ENCODE results near the gene ABCC4. TPM values are rescaled to one million over a fixed set of nuclear protein-coding genes. Genes with fewer than 3 reads are reported as not detected.

ABCC4 gene
- total RNA-seq, 1 donor from 2014 or later = 4.6 TPM

GRCh38 chr13:95164830-95165229 is 136.4 kb downstream of the ABCC4 start:
- intact Hi-C loops (cut with micrococcal nuclease) = no loop called here

GRCh38 chr13:95160112-95160906 is 140.9 kb downstream of the ABCC4 start:
- intact Hi-C loops (cut with micrococcal nuclease) = no loop called here

- intact Hi-C loops (cut with micrococcal nuclease) = no loop called here
Observed at GRCh38 chr13:95159458-95159857, 141.8 kb downstream of the ABCC4 start.

- intact Hi-C loops (cut with micrococcal nuclease) = loop anchor here (1.0 kb wide), 1 partner anchor 481 kb away; no protein-coding TSS in a partner anchor
Observed at GRCh38 chr13:95156208-95156607, 145.0 kb downstream of the ABCC4 start.

GRCh38 chr13:95155504-95155903 is 145.7 kb downstream of the ABCC4 start:
- intact Hi-C loops (cut with micrococcal nuclease) = no loop called here

- intact Hi-C loops (cut with micrococcal nuclease) = no loop called here
Observed at GRCh38 chr13:95155093-95155492, 146.2 kb downstream of the ABCC4 start.

GRCh38 chr13:95154413-95154886 is 146.8 kb downstream of the ABCC4 start:
- intact Hi-C loops (cut with micrococcal nuclease) = no loop called here

GRCh38 chr13:95153647-95154412 is 147.4 kb downstream of the ABCC4 start:
- intact Hi-C loops (cut with micrococcal nuclease) = no loop called here

GRCh38 chr13:95151942-95152587 is 149.2 kb downstream of the ABCC4 start:
- intact Hi-C loops (cut with micrococcal nuclease) = no loop called here

GRCh38 chr13:95150555-95150954 is 150.7 kb downstream of the ABCC4 start:
- intact Hi-C loops (cut with micrococcal nuclease) = no loop called here

GRCh38 chr13:95146486-95146885 is 154.8 kb downstream of the ABCC4 start:
- intact Hi-C loops (cut with micrococcal nuclease) = no loop called here

- intact Hi-C loops (cut with micrococcal nuclease) = no loop called here
Observed at GRCh38 chr13:95145587-95145986, 155.7 kb downstream of the ABCC4 start.

- intact Hi-C loops (cut with micrococcal nuclease) = no loop called here
Observed at GRCh38 chr13:95140502-95140901, 160.7 kb downstream of the ABCC4 start.

- intact Hi-C loops (cut with micrococcal nuclease) = no loop called here
Observed at GRCh38 chr13:95138876-95139585, 162.2 kb downstream of the ABCC4 start.

GRCh38 chr13:95137096-95137495 is 164.2 kb downstream of the ABCC4 start:
- intact Hi-C loops (cut with micrococcal nuclease) = no loop called here

- intact Hi-C loops (cut with micrococcal nuclease) = no loop called here
Observed at GRCh38 chr13:95136638-95137037, 164.6 kb downstream of the ABCC4 start.

GRCh38 chr13:95133498-95133897 is 167.8 kb downstream of the ABCC4 start:
- intact Hi-C loops (cut with micrococcal nuclease) = no loop called here

- intact Hi-C loops (cut with micrococcal nuclease) = no loop called here
Observed at GRCh38 chr13:95129004-95129403, 172.2 kb downstream of the ABCC4 start.

GRCh38 chr13:95128045-95128643 is 173.1 kb downstream of the ABCC4 start:
- intact Hi-C loops (cut with micrococcal nuclease) = no loop called here

- intact Hi-C loops (cut with micrococcal nuclease) = no loop called here
Observed at GRCh38 chr13:95124959-95125358, 176.3 kb downstream of the ABCC4 start.

GRCh38 chr13:95123726-95124125 is 177.5 kb downstream of the ABCC4 start:
- intact Hi-C loops (cut with micrococcal nuclease) = no loop called here

Data from T-helper 1 cell treated with Interleukin-12 subunit alpha and Interleukin-12 subunit beta and Interleukin-4 antibody, amounts not matched to agents 30 ng/mL and 1 ng/mL, for 36 hours (primary cell).